Activated CD4-positive, alpha-beta T cell treated with anti-CD3 and anti-CD28 coated beads, Interleukin-2, amount 10 ng/mL, durations not matched to agents 7 days and 5 days (primary cell): ENCODE measurements around the gene ARID1B. TPM values are rescaled to one million over a fixed set of nuclear protein-coding genes. Genes with fewer than 3 reads are reported as not detected.

ENCODE experiments used
- CTCF ChIA-PET: fragments of 350-600 bp; sonication (Branson Sonifier 250); formaldehyde crosslinking; loops from one replicate; lab custom pipeline; 2021; ENCODE audit warnings: antibody characterized with exemption; lab: Charles Lee
- POLR2A ChIA-PET: fragments of 350-600 bp; sonication (Branson Sonifier 250); formaldehyde crosslinking; loops from one replicate; lab custom pipeline; 2021; ENCODE audit warnings: antibody characterized with exemption; lab: Charles Lee
- DNase-seq: peaks from one replicate; pipeline ENCODE4 v3.0.0-alpha.2; 2020
- H3K27ac Mint-ChIP-seq: one replicate; pipeline ENCODE4 v1.8.0; 2021; ENCODE audit warnings: mild to moderate bottlenecking, moderate library complexity, mixed read lengths
- H3K27me3 Mint-ChIP-seq: one replicate; pipeline ENCODE4 v1.8.0; 2021; ENCODE audit warnings: mixed read lengths
- H3K36me3 Mint-ChIP-seq: one replicate; pipeline ENCODE4 v1.8.0; 2021; ENCODE audit warnings: low read depth, mixed read lengths
- H3K4me1 Mint-ChIP-seq: one replicate; pipeline ENCODE4 v1.8.0; 2021; ENCODE audit warnings: mixed read lengths
- H3K4me3 Mint-ChIP-seq: one replicate; pipeline ENCODE4 v1.8.0; 2021; ENCODE audit warnings: mild to moderate bottlenecking, moderate library complexity, mixed read lengths
- H3K9me3 Mint-ChIP-seq: one replicate; pipeline ENCODE4 v1.8.0; 2021; ENCODE audit warnings: mixed read lengths
- total RNA-seq, 2 experiments: library from RNA; stranded (reverse); gene quantifications; one replicate each; pipeline ENCODE4 v1.2.3, GENCODE V29; 2021

The ARID1B gene
- total RNA-seq, 2 experiments from 2014 or later: 76.8 to 89.6 TPM

DNA sequence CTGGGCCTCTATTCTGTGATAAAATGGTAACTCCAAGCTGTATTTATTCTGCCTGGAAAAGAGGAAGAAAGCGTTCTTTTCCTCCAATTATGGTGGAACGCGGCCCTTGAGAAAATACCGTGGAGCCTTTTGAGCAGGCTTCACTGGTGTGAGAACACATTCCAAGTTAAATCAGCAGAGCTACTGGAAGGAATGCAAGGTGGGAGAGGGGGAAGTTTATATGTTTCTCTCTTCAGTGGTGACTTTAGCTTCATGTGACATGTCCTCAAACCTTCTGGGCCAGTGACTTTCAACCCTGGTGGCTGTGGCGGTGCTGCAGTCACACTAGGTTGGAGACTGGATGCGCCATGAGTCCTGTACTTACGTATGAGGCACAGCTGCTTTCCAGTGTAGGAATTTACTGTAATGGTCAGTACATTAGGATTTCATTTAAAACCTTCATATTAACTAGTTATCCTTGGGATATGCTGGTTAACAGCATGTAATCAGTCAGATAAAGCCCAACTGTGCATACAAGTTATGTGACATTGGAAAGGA, 221.7 kb downstream of the ARID1B start:
- Mint-ChIP-seq H3K27me3 (no peaks in the 10 kb centered on the region), H3K4me1 (no peaks in the 10 kb centered on the region), H3K9me3 (no peaks in the 10 kb centered on the region), H3K4me3 (no peak overlapping the region), H3K27ac (no peak overlapping the region), H3K36me3 (no peaks in the 10 kb centered on the region)
- DNase-seq: no peak
- ChIA-PET POLR2A (no interaction called here), CTCF (interaction anchor here (0.7 to 0.9 kb wide), 2 partner anchors 23 to 941 kb away, joined by 3 read pairs; no protein-coding TSS in a partner anchor)

- POLR2A ChIA-PET: no interaction called here
- H3K9me3 Mint-ChIP-seq: no peaks in the 10 kb centered on the region
- no peak for DNase-seq
Measured at GRCh38 chr6:156999762-157000161, 222.6 kb downstream of the ARID1B start.

DNA sequence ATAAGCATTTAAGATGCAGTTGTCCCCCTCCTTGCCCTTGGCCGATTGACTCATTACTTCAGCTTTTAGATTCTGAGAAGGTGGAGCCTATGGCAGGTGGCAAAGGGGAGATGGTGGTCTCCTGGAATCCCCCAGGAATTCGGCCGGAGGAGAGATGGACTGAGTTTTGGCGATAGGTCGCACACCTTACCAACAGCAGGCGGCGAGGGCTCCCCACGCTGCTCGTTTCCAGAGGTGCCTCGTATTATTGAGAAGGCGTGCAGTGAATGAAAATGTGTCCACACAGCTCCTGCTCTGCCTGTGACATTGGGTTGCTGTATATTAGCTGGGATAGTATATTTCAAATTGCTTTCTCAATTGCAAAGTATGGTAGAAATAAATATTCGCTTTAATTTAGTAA, 224.5 kb downstream of the ARID1B start:
- DNase-seq: no peak
- Mint-ChIP-seq H3K4me1 (no peaks in the 10 kb centered on the region), H3K4me3 (no peak overlapping the region), H3K27me3 (no peaks in the 10 kb centered on the region), H3K9me3 (no peaks in the 10 kb centered on the region), H3K27ac (no peak overlapping the region), H3K36me3 (no peaks in the 10 kb centered on the region)
- ChIA-PET CTCF (interaction anchor here (0.8 kb wide), 1 partner anchor 19 kb away, joined by 3 read pairs; no protein-coding TSS in a partner anchor), POLR2A (no interaction called here)

More at GRCh38 chr6:156999762-157000161, 222.6 kb downstream of the ARID1B start:
- Mint-ChIP-seq H3K4me1 (no peaks in the 10 kb centered on the region), H3K27ac (no peak overlapping the region), H3K36me3 (no peaks in the 10 kb centered on the region), H3K27me3 (no peaks in the 10 kb centered on the region), H3K4me3 (no peak overlapping the region)
- CTCF ChIA-PET: no interaction called here

- Mint-ChIP-seq H3K9me3 (no peaks in the 10 kb centered on the region), H3K36me3 (no peaks in the 10 kb centered on the region), H3K27me3 (no peaks in the 10 kb centered on the region), H3K4me3 (no peak overlapping the region), H3K27ac (no peak overlapping the region), H3K4me1 (no peaks in the 10 kb centered on the region)
- no peak for DNase-seq
- ChIA-PET POLR2A (no interaction called here), CTCF (no interaction called here)
Measured at GRCh38 chr6:157002774-157003173, 225.6 kb downstream of the ARID1B start.

DNA sequence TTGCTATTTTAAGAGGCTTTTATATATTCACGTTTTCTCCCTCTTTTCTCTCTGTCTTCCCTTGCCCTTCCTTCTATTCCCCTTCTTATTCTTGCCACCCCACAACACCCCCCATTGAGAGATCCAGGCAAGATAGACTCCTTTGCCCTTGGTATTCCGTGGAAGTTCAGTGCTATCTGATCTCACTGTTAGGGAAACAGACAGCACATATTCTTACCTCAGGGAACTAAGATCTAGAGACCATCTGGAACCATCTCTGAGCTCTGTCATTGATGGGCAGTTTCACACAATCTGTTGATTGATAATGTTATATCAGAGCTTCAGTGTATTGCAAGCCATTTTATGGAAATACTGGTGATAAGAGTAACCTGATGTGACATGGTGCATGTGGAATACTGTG, 228.8 kb downstream of the ARID1B start:
- H3K4me1 Mint-ChIP-seq: peaks cover 9% of the 10 kb centered on the region
- CTCF ChIA-PET: no interaction called here
- no peaks in the 10 kb centered on the region for H3K9me3 Mint-ChIP-seq
- no peak overlapping the region for H3K27ac Mint-ChIP-seq
- POLR2A ChIA-PET: no interaction called here
- H3K27me3 Mint-ChIP-seq: no peaks in the 10 kb centered on the region
- no peak for DNase-seq
- H3K4me3 Mint-ChIP-seq: no peak overlapping the region
- H3K36me3 Mint-ChIP-seq: peaks cover 5% of the 10 kb centered on the region

DNA sequence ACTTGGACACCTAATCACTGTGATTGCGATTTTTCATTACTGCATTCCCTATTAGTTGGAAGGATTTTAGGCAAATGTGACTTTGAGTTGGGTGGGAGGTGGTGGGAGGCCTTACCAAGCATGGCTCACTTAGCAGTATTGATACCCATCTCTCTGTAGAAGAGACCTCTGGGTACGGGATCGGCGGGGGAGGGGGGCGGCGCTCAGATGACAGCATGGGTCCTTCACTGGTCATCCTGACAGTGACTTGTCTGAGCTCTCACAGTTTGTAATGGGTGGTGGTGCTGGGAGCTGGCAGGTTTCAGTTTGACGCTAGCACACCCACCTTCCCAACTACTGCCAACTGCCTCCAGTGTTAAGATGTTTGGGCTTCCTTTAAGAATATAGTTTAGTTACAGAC, 231.4 kb downstream of the ARID1B start:
- CTCF ChIA-PET: no interaction called here
- Mint-ChIP-seq H3K27me3 (no peaks in the 10 kb centered on the region), H3K9me3 (peaks cover 5% of the 10 kb centered on the region), H3K4me3 (no peak overlapping the region), H3K27ac (no peak overlapping the region), H3K36me3 (peaks cover 5% of the 10 kb centered on the region), H3K4me1 (peaks cover 9% of the 10 kb centered on the region)
- no peak for DNase-seq
- POLR2A ChIA-PET: no interaction called here

DNA sequence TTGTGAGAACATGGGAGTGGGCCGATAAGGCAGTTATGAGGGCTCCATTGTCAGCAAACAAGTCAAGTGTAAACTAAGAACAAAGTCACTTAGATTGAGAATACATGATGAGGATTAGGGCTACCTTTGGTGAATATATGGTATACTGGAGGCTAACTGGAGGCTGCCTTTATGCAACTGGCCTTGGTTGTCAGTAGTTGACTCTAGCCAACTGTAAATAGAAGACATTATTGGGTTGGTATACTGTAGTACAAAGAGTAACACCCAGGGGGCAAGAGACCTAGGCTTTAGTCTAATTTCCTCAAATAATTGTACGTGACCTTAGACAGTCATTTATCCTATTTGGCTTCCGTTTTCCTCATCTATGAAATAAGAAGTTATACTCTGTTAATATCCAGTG, 235.2 kb downstream of the ARID1B start:
- Mint-ChIP-seq H3K36me3 (peaks cover 5% of the 10 kb centered on the region), H3K4me3 (no peak overlapping the region), H3K4me1 (peaks cover 13% of the 10 kb centered on the region), H3K9me3 (peaks cover 5% of the 10 kb centered on the region), H3K27ac (no peak overlapping the region), H3K27me3 (no peaks in the 10 kb centered on the region)
- no peak for DNase-seq
- CTCF ChIA-PET: no interaction called here
- POLR2A ChIA-PET: no interaction called here

DNA sequence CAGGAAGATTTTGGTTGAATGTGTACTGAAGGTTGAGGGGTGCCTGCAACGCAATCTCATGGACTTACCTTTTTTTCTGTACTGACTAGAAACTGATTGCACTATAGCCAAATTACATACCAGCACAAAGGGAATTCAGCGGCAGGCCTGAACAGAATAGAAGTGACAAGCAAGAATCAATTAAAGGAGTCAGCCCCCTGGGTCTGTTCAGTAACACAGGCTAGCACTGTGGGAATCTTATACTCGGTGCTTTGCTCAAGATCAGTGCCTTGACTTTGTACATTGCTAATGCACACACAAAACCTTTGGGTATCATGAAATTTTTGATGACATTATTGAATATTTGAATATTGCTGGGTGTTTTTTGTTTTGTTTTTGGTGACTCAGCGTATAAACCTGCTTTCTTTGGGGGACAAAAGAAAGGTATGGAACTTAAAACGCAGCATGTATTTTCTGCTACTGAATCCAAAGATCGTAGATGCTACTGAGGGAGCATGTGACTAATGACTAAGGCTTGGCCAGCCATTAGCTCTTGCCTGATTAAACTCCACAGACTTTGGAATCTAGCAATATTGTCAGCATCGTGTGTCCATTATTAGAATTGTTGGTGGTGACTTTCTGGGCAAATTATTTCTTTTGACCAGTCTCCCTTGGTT, 236.6 kb downstream of the ARID1B start:
- POLR2A ChIA-PET: no interaction called here
- H3K27ac Mint-ChIP-seq: no peak overlapping the region

GRCh38 chr6:157014871-157015270, 237.7 kb downstream of the ARID1B start:
- H3K9me3 Mint-ChIP-seq: peaks cover 5% of the 10 kb centered on the region
- POLR2A ChIA-PET: no interaction called here
- no peak overlapping the region for H3K27ac Mint-ChIP-seq
- CTCF ChIA-PET: no interaction called here
- H3K36me3 Mint-ChIP-seq: no peaks in the 10 kb centered on the region
- H3K4me1 Mint-ChIP-seq: peaks cover 28% of the 10 kb centered on the region
- DNase-seq: no peak
- no peak overlapping the region for H3K4me3 Mint-ChIP-seq
- H3K27me3 Mint-ChIP-seq: no peaks in the 10 kb centered on the region

More for the DNA sequence above, 236.6 kb downstream of the ARID1B start:
- CTCF ChIA-PET: no interaction called here
- no peaks in the 10 kb centered on the region for H3K27me3 Mint-ChIP-seq
- no peak for DNase-seq
- no peak overlapping the region for H3K4me3 Mint-ChIP-seq
- peaks cover 20% of the 10 kb centered on the region for H3K4me1 Mint-ChIP-seq
- H3K9me3 Mint-ChIP-seq: peaks cover 5% of the 10 kb centered on the region
- H3K36me3 Mint-ChIP-seq: no peaks in the 10 kb centered on the region

GRCh38 chr6:157017022-157017421, 239.8 kb downstream of the ARID1B start:
- CTCF ChIA-PET: interaction anchor here (1.1 kb wide), 1 partner anchor 38 kb away, joined by 4 read pairs; no protein-coding TSS in a partner anchor
- peaks cover 32% of the 10 kb centered on the region for H3K4me1 Mint-ChIP-seq
- no peaks in the 10 kb centered on the region for H3K36me3 Mint-ChIP-seq
- H3K4me3 Mint-ChIP-seq: no peak overlapping the region
- DNase-seq: no peak
- POLR2A ChIA-PET: no interaction called here
- no peaks in the 10 kb centered on the region for H3K27me3 Mint-ChIP-seq
- H3K9me3 Mint-ChIP-seq: peaks cover under 1% of the 10 kb centered on the region
- H3K27ac Mint-ChIP-seq: no peak overlapping the region

DNA sequence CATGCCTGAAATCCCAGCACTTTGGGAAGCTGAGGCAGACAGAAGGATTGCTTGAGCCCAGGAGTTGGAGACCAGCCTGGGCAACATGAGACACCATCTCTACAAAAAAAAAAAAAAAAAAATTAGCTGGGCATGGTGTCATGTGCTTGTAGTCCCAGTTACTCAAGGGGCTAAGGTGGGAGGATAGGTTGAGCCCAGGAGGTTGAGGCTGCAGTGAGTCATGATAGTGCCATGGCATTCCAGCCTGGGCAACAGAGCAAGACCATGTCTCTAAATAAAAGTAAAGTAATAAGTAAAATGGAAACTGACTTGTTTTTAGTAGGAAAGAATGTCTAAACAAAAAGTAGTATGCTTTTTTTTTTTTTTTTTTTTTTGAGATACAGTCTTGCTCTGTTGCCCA, 240.7 kb downstream of the ARID1B start:
- POLR2A ChIA-PET: no interaction called here
- Mint-ChIP-seq H3K9me3 (no peaks in the 10 kb centered on the region), H3K4me1 (peaks cover 40% of the 10 kb centered on the region), H3K4me3 (no peak overlapping the region), H3K27ac (no peak overlapping the region), H3K36me3 (no peaks in the 10 kb centered on the region), H3K27me3 (no peaks in the 10 kb centered on the region)
- DNase-seq: no peak
- CTCF ChIA-PET: interaction anchor here (1.1 kb wide), 1 partner anchor 37 kb away, joined by 4 read pairs; no protein-coding TSS in a partner anchor

DNA sequence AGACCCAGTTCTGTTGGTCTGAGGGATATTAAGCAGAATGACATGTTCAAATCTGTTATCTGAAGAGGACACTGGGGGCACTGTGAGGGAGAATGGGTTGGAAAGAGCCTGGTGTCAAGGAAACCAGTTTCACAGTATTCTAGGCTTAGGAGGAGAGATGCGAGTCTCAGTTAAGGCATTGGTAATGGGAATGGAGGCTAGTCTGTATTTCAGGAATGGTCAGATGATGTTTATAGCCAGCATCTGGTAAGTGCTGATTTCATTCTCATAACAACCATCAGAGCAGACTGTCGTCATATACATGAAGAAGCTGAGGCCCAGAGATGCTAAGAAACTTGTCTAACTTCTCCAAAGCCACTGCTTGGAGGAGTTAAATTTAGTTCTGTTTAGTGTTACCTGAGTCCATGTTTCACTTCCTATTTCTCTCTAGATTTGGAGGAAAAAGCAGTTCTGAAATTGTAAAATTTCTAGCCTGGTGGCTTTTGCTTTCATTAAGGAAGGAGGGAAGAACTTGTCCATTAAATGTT, 242.0 kb downstream of the ARID1B start:
- CTCF ChIA-PET: no interaction called here
- POLR2A ChIA-PET: interaction anchor here (0.6 kb wide), 1 partner anchor 1692 kb away, joined by 4 read pairs; no protein-coding TSS in a partner anchor
- peak overlapping the region; percentile 80 for H3K27ac Mint-ChIP-seq
- peaks cover 48% of the 10 kb centered on the region for H3K4me1 Mint-ChIP-seq
- H3K36me3 Mint-ChIP-seq: no peaks in the 10 kb centered on the region
- DNase-seq: no peak
- H3K4me3 Mint-ChIP-seq: peak overlapping the region; percentile 60
- H3K9me3 Mint-ChIP-seq: no peaks in the 10 kb centered on the region
- no peaks in the 10 kb centered on the region for H3K27me3 Mint-ChIP-seq

GRCh38 chr6:157019733-157020132, 242.6 kb downstream of the ARID1B start:
- DNase-seq: no peak
- Mint-ChIP-seq H3K4me3 (peak overlapping the region; percentile 60), H3K36me3 (no peaks in the 10 kb centered on the region), H3K4me1 (peaks cover 52% of the 10 kb centered on the region), H3K9me3 (no peaks in the 10 kb centered on the region), H3K27ac (peak overlapping the region; percentile 80), H3K27me3 (no peaks in the 10 kb centered on the region)
- ChIA-PET CTCF (interaction anchor here (1.2 kb wide), 1 partner anchor 19 kb away, joined by 3 read pairs; no protein-coding TSS in a partner anchor), POLR2A (interaction anchor here (0.6 kb wide), 1 partner anchor 1692 kb away, joined by 4 read pairs; no protein-coding TSS in a partner anchor)
